ENCODE data around the gene TMEM212. TPM values are rescaled to one million over a fixed set of nuclear protein-coding genes. Genes with fewer than 3 reads are reported as not detected.

The TMEM212 gene
- polyA plus RNA-seq, 1 experiment, result not detected

DNA sequence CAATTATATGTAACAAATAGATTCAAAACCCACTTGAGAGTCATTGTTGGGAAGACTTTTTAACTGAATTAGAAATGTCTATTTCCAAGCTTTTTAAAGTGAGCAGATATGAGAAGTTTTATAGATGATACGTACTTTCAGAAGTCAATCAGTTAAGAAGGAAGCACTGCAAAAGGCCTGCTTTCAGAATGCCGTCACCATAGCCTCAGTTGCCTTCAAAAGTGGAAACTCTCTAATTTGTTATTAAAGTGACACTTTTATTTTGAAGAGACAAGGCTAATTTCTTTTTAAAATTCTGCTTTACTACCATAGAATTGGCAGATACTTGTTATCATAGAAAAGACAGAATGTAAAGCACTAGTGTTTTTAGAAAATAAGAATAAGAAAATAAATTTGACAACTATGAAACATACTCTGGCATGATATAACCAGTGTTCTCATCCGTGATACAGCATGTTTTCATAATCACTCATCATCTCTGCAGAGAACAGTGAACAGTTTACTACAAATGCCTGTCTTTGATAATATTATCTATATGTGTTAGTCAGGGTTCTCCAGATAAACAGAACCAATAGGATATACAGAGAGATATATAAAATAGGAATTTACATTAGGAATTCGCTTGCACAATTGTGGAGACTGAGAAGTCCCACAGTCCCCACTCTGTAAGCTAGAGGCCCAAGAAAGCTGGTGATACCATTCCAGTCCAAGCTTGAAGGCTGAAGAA lies 25.9 kb upstream of the TMEM212 start:
- CTCF ChIA-PET, result interaction anchor here (1.0 to 1.2 kb wide), 2 partner anchors 12 to 13 kb away, joined by 3 to 5 read pairs; no protein-coding TSS in a partner anchor
- POLR2A ChIA-PET, result no interaction called here
- TF ChIP-seq, protein P1, sequence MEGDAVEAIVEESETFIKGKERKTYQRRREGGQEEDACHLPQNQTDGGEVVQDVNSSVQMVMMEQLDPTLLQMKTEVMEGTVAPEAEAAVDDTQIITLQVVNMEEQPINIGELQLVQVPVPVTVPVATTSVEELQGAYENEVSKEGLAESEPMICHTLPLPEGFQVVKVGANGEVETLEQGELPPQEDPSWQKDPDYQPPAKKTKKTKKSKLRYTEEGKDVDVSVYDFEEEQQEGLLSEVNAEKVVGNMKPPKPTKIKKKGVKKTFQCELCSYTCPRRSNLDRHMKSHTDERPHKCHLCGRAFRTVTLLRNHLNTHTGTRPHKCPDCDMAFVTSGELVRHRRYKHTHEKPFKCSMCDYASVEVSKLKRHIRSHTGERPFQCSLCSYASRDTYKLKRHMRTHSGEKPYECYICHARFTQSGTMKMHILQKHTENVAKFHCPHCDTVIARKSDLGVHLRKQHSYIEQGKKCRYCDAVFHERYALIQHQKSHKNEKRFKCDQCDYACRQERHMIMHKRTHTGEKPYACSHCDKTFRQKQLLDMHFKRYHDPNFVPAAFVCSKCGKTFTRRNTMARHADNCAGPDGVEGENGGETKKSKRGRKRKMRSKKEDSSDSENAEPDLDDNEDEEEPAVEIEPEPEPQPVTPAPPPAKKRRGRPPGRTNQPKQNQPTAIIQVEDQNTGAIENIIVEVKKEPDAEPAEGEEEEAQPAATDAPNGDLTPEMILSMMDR (IDR thresholded peaks at IDR 0.05; ENCODE audit: insufficient read depth, low read depth, low read length), result no peak
- DNase-seq (ENCODE audit: low read depth), result no peak
- no peaks in the 10 kb centered on the region for H3K36me3 ChIP-seq (ENCODE audit: control insufficient read depth, insufficient read depth, low read length)
- H3K4me3 ChIP-seq (ENCODE audit: low read depth, low read length), result no peak overlapping the region
- H3K27me3 ChIP-seq (ENCODE audit: control insufficient read depth, insufficient read depth, low read length), result no peaks in the 10 kb centered on the region

DNA sequence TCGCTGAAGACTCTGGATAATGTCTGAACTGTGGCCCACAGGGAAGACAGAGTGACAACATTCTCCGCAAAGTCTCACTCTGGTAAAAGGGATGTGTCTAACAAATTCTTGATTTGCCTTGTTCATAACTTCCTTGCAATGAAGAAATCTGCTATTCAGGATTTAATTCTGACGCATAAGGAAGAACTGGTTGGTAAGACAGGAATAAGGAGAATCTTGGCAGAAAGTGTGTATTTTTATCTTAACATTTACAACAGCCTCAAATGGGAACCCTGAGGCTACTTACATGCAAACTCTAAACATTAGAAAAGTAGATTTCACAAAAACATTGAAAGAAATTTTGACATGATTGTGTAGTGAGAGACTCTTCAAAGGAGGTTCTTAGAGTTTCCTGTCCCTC lies 22.1 kb upstream of the TMEM212 start:
- DNase-seq (ENCODE audit: low read depth), result no peak
- TF ChIP-seq, protein P1 (IDR thresholded peaks at IDR 0.05; ENCODE audit: insufficient read depth, low read depth, low read length), result no peak
- ChIA-PET POLR2A (no interaction called here), CTCF (interaction anchor here (0.8 kb wide), 1 partner anchor 12 kb away, joined by 3 read pairs; no protein-coding TSS in a partner anchor)
- H3K36me3 ChIP-seq (ENCODE audit: control insufficient read depth, insufficient read depth, low read length), result no peaks in the 10 kb centered on the region
- H3K4me3 ChIP-seq (ENCODE audit: low read depth, low read length), result no peak overlapping the region
- H3K27me3 ChIP-seq (ENCODE audit: control insufficient read depth, insufficient read depth, low read length), result no peaks in the 10 kb centered on the region

DNA sequence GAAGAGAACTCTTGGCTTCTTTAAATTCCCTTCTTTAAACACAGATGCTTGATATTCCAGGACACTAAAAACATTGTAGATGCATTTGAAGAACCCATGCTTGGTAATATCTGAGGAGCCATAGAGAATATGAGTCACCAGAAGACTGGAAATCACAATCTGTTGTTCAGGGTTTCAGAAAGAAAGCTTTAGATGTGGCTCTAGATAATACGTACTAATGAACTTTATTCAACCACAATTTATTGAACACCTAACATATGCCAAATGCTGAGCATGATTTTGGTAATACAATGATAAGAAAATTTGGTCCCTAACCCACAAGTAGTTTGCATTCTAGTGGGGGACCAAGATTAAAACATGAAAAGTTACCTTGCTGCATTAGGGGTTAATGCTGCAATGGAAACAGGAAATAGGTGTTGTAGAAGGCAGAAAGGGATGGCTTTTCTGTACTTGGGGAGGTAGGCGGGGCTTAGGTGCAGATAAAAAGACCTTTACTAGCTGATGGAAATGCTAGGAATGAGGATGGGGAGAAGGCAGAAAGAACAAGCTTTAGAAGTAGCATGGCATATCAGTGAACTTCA lies 21.3 kb upstream of the TMEM212 start:
- TF ChIP-seq, protein P1 (IDR thresholded peaks at IDR 0.05; ENCODE audit: insufficient read depth, low read depth, low read length), result no peak
- no peak for DNase-seq (ENCODE audit: low read depth)
- CTCF ChIA-PET, result interaction anchor here (0.7 to 1.6 kb wide), 6 partner anchors 8 to 511 kb away, joined by 3 to 7 read pairs (median 3); no protein-coding TSS in a partner anchor
- POLR2A ChIA-PET, result no interaction called here
- H3K27me3 ChIP-seq (ENCODE audit: control insufficient read depth, insufficient read depth, low read length), result no peaks in the 10 kb centered on the region
- H3K4me3 ChIP-seq (ENCODE audit: low read depth, low read length), result no peak overlapping the region
- H3K36me3 ChIP-seq (ENCODE audit: control insufficient read depth, insufficient read depth, low read length), result no peaks in the 10 kb centered on the region

DNA sequence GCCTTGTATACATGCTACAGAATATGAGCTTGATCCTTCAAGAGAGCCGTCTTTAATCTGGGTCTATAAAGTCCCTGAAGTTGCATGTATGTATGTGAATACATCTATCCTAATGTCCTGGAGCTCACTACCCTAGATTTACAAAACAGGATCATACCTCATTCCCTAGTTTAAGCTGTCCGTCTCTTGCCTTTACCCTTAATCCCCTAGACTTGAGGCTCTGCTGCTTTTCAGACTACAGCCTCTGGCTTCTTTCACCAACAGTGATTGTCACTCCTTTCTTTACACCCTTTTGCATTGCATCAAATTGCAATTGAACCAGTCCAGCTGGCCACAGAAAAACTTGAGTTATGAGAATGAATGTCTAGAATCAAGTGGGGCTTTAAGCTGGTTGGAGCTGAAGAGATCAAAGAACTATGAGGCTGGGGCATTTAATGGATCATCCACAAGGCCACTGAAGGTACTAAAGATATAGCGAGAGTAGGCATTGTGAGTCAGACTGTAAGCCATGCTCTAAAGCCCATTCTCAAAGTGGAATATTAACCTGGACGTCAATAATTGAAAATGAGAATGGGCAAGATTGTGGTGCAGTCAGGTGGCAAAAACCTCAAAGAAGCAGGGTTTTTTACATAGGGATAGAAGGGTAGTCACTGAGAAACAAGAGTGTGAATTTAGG lies 20.6 kb upstream of the TMEM212 start:
- POLR2A ChIA-PET, result interaction anchor here (0.6 kb wide), 1 partner anchor 123 kb away, joined by 5 read pairs; no protein-coding TSS in a partner anchor
- CTCF ChIA-PET, result interaction anchor here (0.7 to 1.6 kb wide), 5 partner anchors 7 to 510 kb away, joined by 3 to 7 read pairs (median 3); no protein-coding TSS in a partner anchor
- DNase-seq (ENCODE audit: low read depth), result no peak
- Histone ChIP-seq H3K27me3 (ENCODE audit: control insufficient read depth, insufficient read depth, low read length) (no peaks in the 10 kb centered on the region), H3K36me3 (ENCODE audit: control insufficient read depth, insufficient read depth, low read length) (no peaks in the 10 kb centered on the region), H3K4me3 (ENCODE audit: low read depth, low read length) (no peak overlapping the region)
- TF ChIP-seq, protein P1 (IDR thresholded peaks at IDR 0.05; ENCODE audit: insufficient read depth, low read depth, low read length), result no peak

DNA sequence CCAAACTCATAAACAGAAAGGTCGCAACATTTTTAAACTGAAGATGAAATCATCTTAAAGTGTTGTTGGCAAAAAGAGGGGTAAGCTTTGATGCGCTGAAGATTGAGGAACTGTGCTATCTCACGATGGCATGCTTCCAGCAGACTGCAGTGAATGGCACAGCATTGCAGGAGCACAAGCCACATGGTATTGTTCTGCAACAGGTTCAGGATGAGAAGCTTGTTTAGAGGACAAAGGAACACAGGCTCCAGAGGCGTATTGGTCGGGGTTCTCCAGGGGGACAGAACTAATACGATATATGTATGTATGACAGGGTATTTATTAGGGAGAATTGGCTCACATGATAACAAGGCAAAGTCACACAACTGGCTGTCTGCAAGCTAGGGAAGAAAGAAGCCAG lies 19.0 kb upstream of the TMEM212 start:
- TF ChIP-seq, protein P1 (IDR thresholded peaks at IDR 0.05; ENCODE audit: insufficient read depth, low read depth, low read length), result no peak
- H3K27me3 ChIP-seq (ENCODE audit: control insufficient read depth, insufficient read depth, low read length), result no peaks in the 10 kb centered on the region
- ChIA-PET POLR2A (no interaction called here), CTCF (interaction anchor here (0.9 kb wide), 1 partner anchor 52 kb away, joined by 5 read pairs; no protein-coding TSS in a partner anchor)
- DNase-seq (ENCODE audit: low read depth), result no peak
- H3K36me3 ChIP-seq (ENCODE audit: control insufficient read depth, insufficient read depth, low read length), result no peaks in the 10 kb centered on the region
- H3K4me3 ChIP-seq (ENCODE audit: low read depth, low read length), result no peak overlapping the region

Data from BJ (cell line).